NCI-H1694 (cell line): ENCODE data around the gene LENG9.
"Not testable (repeated sequence)": the region's sequence is repeated elsewhere in the genome, so short reads cannot be mapped to it uniquely, and the experiment has no call there.

ENCODE experiments used
- DNase-seq: peaks from one replicate; lab custom pipeline; 2025; lab: John Stamatoyannopoulos, UW

Gene LENG9

GRCh38 chr19:54478677-54479266 lies 15.2 kb upstream of the LENG9 start:
- peak; percentile 25 for DNase-seq

GRCh38 chr19:54477650-54478049 lies 14.1 kb upstream of the LENG9 start:
- no peak for DNase-seq

GRCh38 chr19:54475706-54476105 lies 12.1 kb upstream of the LENG9 start:
- no peak for DNase-seq

- no peak for DNase-seq
Measured at GRCh38 chr19:54473892-54474372, 10.4 kb upstream of the LENG9 start.

GRCh38 chr19:54473071-54473891 lies 9.7 kb upstream of the LENG9 start, which contains the start of gene CDC42EP5:
Gene CDC42EP5, minus strand, starts transcription at chr19:54473296. Its CDS starts 7,749 bp downstream, at chr19:54465547.
- DNase-seq = no peak

- DNase-seq = no peak
Measured at GRCh38 chr19:54470991-54471782, 7.6 kb upstream of the LENG9 start.

- no peak for DNase-seq
Measured at GRCh38 chr19:54470276-54470887, 6.8 kb upstream of the LENG9 start.

- DNase-seq = no peak
Measured at GRCh38 chr19:54469496-54469934, 5.9 kb upstream of the LENG9 start.

GRCh38 chr19:54466110-54466480 lies 2.5 kb upstream of the LENG9 start:
- DNase-seq = not testable (repeated sequence)

- DNase-seq = no peak
Measured at GRCh38 chr19:54465426-54466109, 2.0 kb upstream of the LENG9 start.

GRCh38 chr19:54464630-54465425 lies 1.2 kb upstream of the LENG9 start:
- DNase-seq = no peak

- DNase-seq = peak; percentile 51
Measured at GRCh38 chr19:54464044-54464629, 559 bp upstream of the LENG9 start.

GRCh38 chr19:54462655-54463530 lies 685 bp downstream of the LENG9 start:
- peak; percentile 4 for DNase-seq

- no peak for DNase-seq
Measured at GRCh38 chr19:54462047-54462654, 1.4 kb downstream of the LENG9 start.

- DNase-seq = no peak
Measured at GRCh38 chr19:54461613-54462012, 2.0 kb downstream of the LENG9 start.

- no peak for DNase-seq
Measured at GRCh38 chr19:54461210-54461609, 2.4 kb downstream of the LENG9 start.

GRCh38 chr19:54460230-54461005 lies 3.2 kb downstream of the LENG9 start:
- DNase-seq = no peak
